GM21576 (cell line): Measurements from ENCODE around the gene APOC3.

ENCODE experiments used
- ATAC-seq: cut with Tn5 transposase; IDR thresholded peaks from one replicate; pipeline ENCODE4 v1.9.1; 2021; ENCODE audit warnings: mild to moderate bottlenecking, moderate library complexity; ENCODE audit not compliant: unreplicated experiment

Gene APOC3

GRCh38 chr11:116829525-116830183 is at the start of gene APOC3:
Gene APOC3 (plus strand): TSS chr11:116829907. CDS start chr11:116830583, 676 bp downstream.
- ATAC-seq, result no peak

- ATAC-seq, result no peak
Observed at GRCh38 chr11:116782728-116783127, 47.0 kb upstream of the APOC3 start.

GRCh38 chr11:116786326-116786725 is 43.4 kb upstream of the APOC3 start:
- ATAC-seq, result no peak

- no peak for ATAC-seq
Observed at GRCh38 chr11:116786966-116787365, 42.7 kb upstream of the APOC3 start.

- ATAC-seq, result no peak
Observed at GRCh38 chr11:116787436-116787785, 42.3 kb upstream of the APOC3 start.

- ATAC-seq, result peak; percentile 86
Observed at GRCh38 chr11:116787786-116788486, 41.8 kb upstream of the APOC3 start, which contains the start of gene ZPR1. Gene ZPR1 (minus strand): TSS chr11:116788023. CDS start chr11:116787990, 33 bp downstream.

- ATAC-seq, result no peak
Observed at GRCh38 chr11:116788534-116788933, 41.2 kb upstream of the APOC3 start.

- no peak for ATAC-seq
Observed at GRCh38 chr11:116788975-116789374, 40.7 kb upstream of the APOC3 start.

- ATAC-seq, result no peak
Observed at GRCh38 chr11:116790167-116791001, 39.3 kb upstream of the APOC3 start.

- peak; percentile 35 for ATAC-seq
Observed at GRCh38 chr11:116791002-116791812, 38.5 kb upstream of the APOC3 start.

GRCh38 chr11:116791813-116792143 is 37.9 kb upstream of the APOC3 start, which contains the start of gene APOA5:
Gene APOA5 (minus strand): TSS chr11:116791879. CDS start chr11:116791860, 19 bp downstream.
- ATAC-seq, result no peak

- ATAC-seq, result no peak
Observed at GRCh38 chr11:116792144-116792868, 37.4 kb upstream of the APOC3 start.

- no peak for ATAC-seq
Observed at GRCh38 chr11:116792869-116793771, 36.6 kb upstream of the APOC3 start.

- ATAC-seq, result no peak
Observed at GRCh38 chr11:116793772-116794097, 36.0 kb upstream of the APOC3 start.

- ATAC-seq, result no peak
Observed at GRCh38 chr11:116794851-116795250, 34.9 kb upstream of the APOC3 start.

- no peak for ATAC-seq
Observed at GRCh38 chr11:116796548-116796947, 33.2 kb upstream of the APOC3 start.

- no peak for ATAC-seq
Observed at GRCh38 chr11:116797816-116798215, 31.9 kb upstream of the APOC3 start.

GRCh38 chr11:116798368-116798767 is 31.3 kb upstream of the APOC3 start:
- ATAC-seq, result no peak

GRCh38 chr11:116800610-116801009 is 29.1 kb upstream of the APOC3 start:
- no peak for ATAC-seq
